Transverse colon (tissue), 4 donors: ENCODE results near the gene SMIM44. TPM values are rescaled to one million over a fixed set of nuclear protein-coding genes. Genes with fewer than 3 reads are reported as not detected.

Experiments
- DNase-seq: peaks from one replicate; pipeline ENCODE4 v3.0.0-alpha.2; 2019
- H3K27ac ChIP-seq, 4 donors: fragments of 200-600 bp; sonication (generic); 2 replicates each; pipeline ENCODE4 v1.5.1; 2016 to 2018; ENCODE audit warnings: inconsistent platforms in 4 of 4
- H3K27me3 ChIP-seq: fragments of 200-600 bp; sonication (generic); 2 replicates; pipeline ENCODE4 v1.5.1; 2017; ENCODE audit warnings: inconsistent platforms
- H3K36me3 ChIP-seq, 4 donors: fragments of 200-600 bp; sonication (generic); 2 replicates each; pipeline ENCODE4 v1.5.1; 2017 to 2019; ENCODE audit warnings: inconsistent platforms in 4 of 4
- H3K4me1 ChIP-seq, 4 donors: fragments of 200-600 bp; sonication (generic); 2 replicates each; pipeline ENCODE4 v1.5.1; 2017 to 2020; ENCODE audit warnings: inconsistent platforms in 4 of 4
- H3K4me3 ChIP-seq, 4 donors: fragments of 200-600 bp; sonication (generic); 1 replicate in 1 of 4; 2 replicates in 3 of 4; pipeline versions ENCODE4 v1.5.1 to v1.6.1; 2017 to 2019; ENCODE audit warnings: inconsistent platforms in 4 of 4
- H3K9me3 ChIP-seq, 2 donors: fragments of 200-600 bp; sonication (generic); 2 replicates each; pipeline ENCODE4 v1.5.1; 2017 to 2019; ENCODE audit warnings: inconsistent platforms in 2 of 2
- CTCF ChIP-seq, 5 experiments: fragments of 200-600 bp in 3 of 5; fragments of 450-650 bp in 2 of 5; sonication (generic) in 3 of 5; IDR thresholded peaks; 1 replicate in 2 of 5; 2 replicates in 3 of 5; pipeline ENCODE4 v1.5.1; 2016 to 2017; ENCODE audit warnings: antibody characterized with exemption in 5 of 5, inconsistent platforms in 3 of 5, mild to moderate bottlenecking in 2 of 5, moderate library complexity in 1 of 5
- EP300 ChIP-seq: sonication (generic); formaldehyde crosslinking; IDR thresholded peaks from one replicate; pipeline ENCODE4 v1.6.1; 2017; ENCODE audit warnings: antibody characterized with exemption, low read depth
- POLR2A ChIP-seq: fragments of 450-650 bp; IDR thresholded peaks from one replicate; pipeline ENCODE4 v1.6.1; 2016; ENCODE audit warnings: antibody characterized with exemption, mild to moderate bottlenecking, moderate library complexity
- POLR2AphosphoS5 ChIP-seq, 3 donors: sonication (generic); formaldehyde crosslinking; IDR thresholded peaks; one replicate each; pipeline ENCODE4 v1.6.1; 2016; ENCODE audit warnings: antibody characterized with exemption in 3 of 3
- WGBS, 2 donors: methylation state at CpG; one replicate each; pipeline ENCODE4 v1.1.5; 2018; ENCODE audit warnings: low coverage in 1 of 2; 5-methylcytosine and 5-hydroxymethylcytosine counted together
- in situ Hi-C, 4 donors: fragments of 200-750 bp; cut with MboI; loops; one replicate each; pipeline versions ENCODE4 v1.15.0 to v1.15.1; 2017; ENCODE audit warnings: low sequenced_read_pairs in 3 of 4, low pct_ligation_motif_present in 1 of 4, low pct_unique_long_range_greater_than_20kb in 1 of 4
- intact Hi-C: fragments of 100-400 bp; cut with DNase I; formaldehyde crosslinking; loops from one replicate; pipeline ENCODE4 v1.15.1; 2023; ENCODE audit warnings: low total_unique reads
- total RNA-seq, 4 donors: library from RNA; depleted of rRNA; stranded (reverse); fragments of >200 nt; gene quantifications; one replicate each; pipeline ENCODE4 v1.1.0, GENCODE V29; 2016

The SMIM44 gene
- total RNA-seq, 4 donors from 2014 or later = 4.1 to 15.3 TPM; not detected in 2

GRCh38 chr19:3481241-3482090, 1.8 kb downstream of the SMIM44 start:
- no peak for DNase-seq
- WGBS, 2 donors = 68% methylated on average over 35 of the region's 38 CpGs; no CpG with 5 or more reads in 1 of the 2 donors
- Histone ChIP-seq H3K4me1 (peaks cover 0 to 24% (median 15%) of the 10 kb centered on the region in 4 donors), H3K4me3 (no peak overlapping the region), H3K36me3 (no peaks in the 10 kb centered on the region), H3K27ac (no peak overlapping the region), H3K9me3 (no peaks in the 10 kb centered on the region), H3K27me3 (peaks cover 20% of the 10 kb centered on the region)
- TF ChIP-seq EP300 (no peak), POLR2AphosphoS5 (IDR thresholded peaks at IDR 0.05) (no peak), CTCF (IDR thresholded peaks at IDR 0.05) (no peak), POLR2A (no peak)
- in situ Hi-C loops = loop anchor here in 1 of 4 donors (10.0 kb wide), 1 partner anchor 177 kb away; no protein-coding TSS in a partner anchor
- intact Hi-C loops = no loop called here

GRCh38 chr19:3480383-3481091, 2.7 kb downstream of the SMIM44 start, which contains the start of gene SMIM24:
Gene SMIM24 (minus strand): TSS chr19:3480525. CDS start chr19:3480463, 62 bp downstream.
- Histone ChIP-seq H3K27me3 (peaks cover 20% of the 10 kb centered on the region), H3K36me3 (no peaks in the 10 kb centered on the region), H3K4me3 (peak within 1 kb of the TSS in 3 of 4 donors; percentile 4 to 21 (median 19)), H3K9me3 (no peaks in the 10 kb centered on the region), H3K4me1 (peaks cover 0 to 24% (median 15%) of the 10 kb centered on the region in 4 donors), H3K27ac (peak within 1 kb of the TSS in 3 of 4 donors; percentile 9 to 57 (median 39))
- 30 to 47% methylated on average over 6 to 22 of the region's 27 CpGs for WGBS, 2 donors
- in situ Hi-C loops (loop anchor here in 1 of 4 donors (10.0 kb wide), 1 partner anchor 176 kb away; no protein-coding TSS in a partner anchor), intact Hi-C loops (no loop called here)
- TF ChIP-seq POLR2AphosphoS5 (IDR thresholded peaks at IDR 0.05) = peak in 2 of 3 donors; percentile 10 to 50
- TF ChIP-seq POLR2A = peak; percentile 65
- TF ChIP-seq EP300 = no peak
- DNase-seq = peak; percentile 73

GRCh38 chr19:3479834-3480215, 3.4 kb downstream of the SMIM44 start:
- intact Hi-C loops = no loop called here
- 11 to 32% methylated on average over 8 of the region's 9 CpGs for WGBS, 2 donors
- TF ChIP-seq POLR2AphosphoS5 (IDR thresholded peaks at IDR 0.05) = no peak
- no peak for TF ChIP-seq EP300
- TF ChIP-seq CTCF (IDR thresholded peaks at IDR 0.05) = no peak
- no peak for TF ChIP-seq POLR2A
- peaks cover 0 to 24% (median 15%) of the 10 kb centered on the region in 4 donors for H3K4me1 ChIP-seq
- H3K4me3 ChIP-seq = peak overlapping the region in 3 of 4 donors; percentile 4 to 21 (median 19)
- in situ Hi-C loops = loop anchor here in 3 of 4 donors (10.0 kb wide), 2 partner anchors 155 to 175 kb away; no protein-coding TSS in a partner anchor
- no peaks in the 10 kb centered on the region for H3K9me3 ChIP-seq
- peaks cover 20% of the 10 kb centered on the region for H3K27me3 ChIP-seq
- H3K27ac ChIP-seq = peak overlapping the region in 3 of 4 donors; percentile 9 to 57 (median 39)
- no peak for DNase-seq
- H3K36me3 ChIP-seq = no peaks in the 10 kb centered on the region

- intact Hi-C loops = no loop called here
- peak; percentile 37 for DNase-seq
- Histone ChIP-seq H3K9me3 (no peaks in the 10 kb centered on the region), H3K27ac (no peak overlapping the region), H3K4me1 (peaks cover 3 to 29% (median 17%) of the 10 kb centered on the region in 4 donors), H3K4me3 (no peak overlapping the region), H3K36me3 (no peaks in the 10 kb centered on the region), H3K27me3 (peaks cover 20% of the 10 kb centered on the region)
- 27 to 34% methylated on average over 6 to 7 of the region's 7 CpGs for WGBS, 2 donors
- in situ Hi-C loops = loop anchor here in 2 of 4 donors (10.0 kb wide), 1 partner anchor 155 kb away; no protein-coding TSS in a partner anchor
- TF ChIP-seq POLR2AphosphoS5 (IDR thresholded peaks at IDR 0.05) = no peak
- no peak for TF ChIP-seq EP300
- TF ChIP-seq POLR2A = no peak
- TF ChIP-seq CTCF (IDR thresholded peaks at IDR 0.05) = no peak
These were observed 3.9 kb downstream of the SMIM44 start for GRCh38 chr19:3479177-3479833.
